ENCODE results near the gene NAALADL2.

DNA sequence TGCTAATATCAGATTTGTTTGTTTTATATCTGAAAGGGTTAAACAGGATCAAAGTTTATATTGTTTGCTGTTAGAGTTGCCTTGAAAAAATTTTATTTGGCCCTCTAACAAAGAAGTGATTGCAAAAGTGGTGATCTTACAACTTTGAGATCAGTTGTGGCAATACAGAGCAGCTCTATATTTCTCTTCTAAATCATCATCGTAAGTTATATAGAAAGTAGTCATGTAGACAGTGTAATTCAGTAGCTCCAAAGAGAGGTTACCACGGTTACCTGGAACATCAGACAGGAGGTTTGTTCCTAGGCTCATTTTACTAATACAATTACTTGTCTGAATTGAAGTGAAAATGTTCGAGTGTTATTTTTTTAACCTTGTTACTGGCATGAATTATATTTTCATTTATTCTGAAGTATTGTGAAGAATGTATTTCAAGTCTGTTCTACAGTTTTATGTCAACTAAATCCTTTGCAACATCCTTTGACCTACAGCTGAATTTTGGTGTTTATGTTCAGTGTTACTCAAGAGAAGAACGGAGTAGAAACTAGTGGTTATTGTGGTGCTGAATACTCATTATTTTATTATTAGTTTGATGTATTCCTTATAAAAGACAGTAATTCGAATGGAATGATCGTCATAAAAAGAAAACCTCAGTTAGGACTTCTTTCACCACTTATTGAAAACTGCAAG lies 214.2 kb downstream of the NAALADL2 start:
- TF ChIP-seq CTCF (IDR thresholded peaks at IDR 0.05), result no peak
- TF ChIP-seq POLR2A (IDR thresholded peaks at IDR 0.05), result no peak

Measured in uterus (tissue), 2 donors.